GM12878 (cell line): ENCODE results near the gene VTI1A. TPM values are rescaled to one million over a fixed set of nuclear protein-coding genes. Genes with fewer than 3 reads are reported as not detected.

Experiments
- ATAC-seq: fragments of 200-7000 bp; cut with Tn5 transposase; 3 replicates; pipeline ENCODE4 v1.9.1; 2020; ENCODE audit warnings: mild to moderate bottlenecking, moderate library complexity
- BruUV-seq: library from RNA; stranded (reverse); fragments of 400-500 nt; replicated peaks from 2 replicates; lab custom pipeline; 2021; lab: Mats Ljungman, UMichigan
- CTCF ChIA-PET: fragments of 300-600 bp; sonication (Branson Sonifier 250); formaldehyde crosslinking; extraction: SDS; loops from one replicate; lab custom pipeline; 2021; ENCODE audit warnings: inconsistent platforms; lab: Yijun Ruan, JAX
- POLR2A ChIA-PET: fragments of 350-600 bp; formaldehyde crosslinking; extraction: SDS; loops from one replicate; lab custom pipeline; 2021; ENCODE audit warnings: inconsistent platforms; lab: Charles Lee
- RAD21 ChIA-PET: fragments of 300-600 bp; sonication (Branson Sonifier 250); formaldehyde crosslinking; loops from one replicate; lab custom pipeline; 2023; ENCODE audit warnings: antibody characterized with exemption; ENCODE audit not compliant: unreplicated experiment; lab: Charles Lee
- SMC1A ChIA-PET: fragments of 300-600 bp; sonication (Branson Sonifier 250); formaldehyde crosslinking; loops from one replicate; lab custom pipeline; 2023; ENCODE audit not compliant: unreplicated experiment, uncharacterized antibody; lab: Charles Lee
- DNase-seq: peaks from one replicate; pipeline ENCODE4 v3.0.0-alpha.2; 2011; ENCODE audit warnings: low read depth, low spot score
- FAIRE-seq: peaks from 3 replicates; lab custom pipeline; 2011; peaks lifted over from hg19 to GRCh38; lab: Jason Lieb, UNC
- H2AFZ ChIP-seq: 2 replicates; pipeline ENCODE4 v1.6.0; 2011; ENCODE audit warnings: low read depth, low read length, control low read depth; ENCODE audit not compliant: control insufficient read depth
- H3K27ac ChIP-seq: 2 replicates; pipeline ENCODE4 v1.5.1; 2011; ENCODE audit warnings: control low read depth; ENCODE audit not compliant: control insufficient read depth, insufficient read depth
- H3K27me3 ChIP-seq, 2 experiments: replicated peaks in 1 of 2; 2 replicates each; pipeline versions ENCODE4 v1.6.0 to v1.6.1; 2011; ENCODE audit warnings: low read length in 1 of 2; ENCODE audit not compliant: control insufficient read depth in 2 of 2, insufficient read depth in 2 of 2
- H3K36me3 ChIP-seq, 2 experiments: 2 replicates each; pipeline ENCODE4 v1.5.1; 2011; ENCODE audit warnings: low read length in 1 of 2; ENCODE audit not compliant: control insufficient read depth in 2 of 2, insufficient read depth in 2 of 2
- H3K4me1 ChIP-seq: 2 replicates; pipeline ENCODE4 v1.6.1; 2011; ENCODE audit warnings: mild to moderate bottlenecking, low read length, moderate library complexity, mixed read lengths; ENCODE audit not compliant: control insufficient read depth, insufficient read depth
- H3K4me2 ChIP-seq: 2 replicates; pipeline ENCODE4 v1.6.0; 2011; ENCODE audit warnings: control low read depth; ENCODE audit not compliant: control insufficient read depth, insufficient read depth
- H3K4me3 ChIP-seq: fragments of 200-600 bp; sonication (generic); 2 replicates; pipeline ENCODE4 v1.5.1; 2016
- H3K79me2 ChIP-seq: 2 replicates; pipeline ENCODE4 v1.6.0; 2011; ENCODE audit warnings: low read length; ENCODE audit not compliant: control insufficient read depth, insufficient read depth
- H3K9ac ChIP-seq: 2 replicates; pipeline ENCODE4 v1.8.0; 2011; ENCODE audit warnings: low read length, control low read depth, mixed read lengths; ENCODE audit not compliant: control insufficient read depth, insufficient read depth
- H3K9me3 ChIP-seq: replicated peaks from 3 replicates; pipeline ENCODE4 v1.5.1; 2011; ENCODE audit warnings: mild to moderate bottlenecking, low read length; ENCODE audit not compliant: control insufficient read depth, insufficient read depth
- H4K20me1 ChIP-seq: 2 replicates; pipeline ENCODE4 v1.6.0; 2011; ENCODE audit not compliant: control insufficient read depth, insufficient read depth
- ATF2 ChIP-seq: IDR thresholded peaks from 2 replicates; pipeline ENCODE4 v1.6.1; 2012; ENCODE audit warnings: low read length, inconsistent platforms
- ESRRA ChIP-seq: IDR thresholded peaks from 2 replicates; pipeline ENCODE4 v1.6.1; 2012; ENCODE audit warnings: mild to moderate bottlenecking, low read length, improper control_type of control experiment
- FOXM1 ChIP-seq: IDR thresholded peaks from 2 replicates; pipeline ENCODE4 v1.6.1; 2012; ENCODE audit warnings: low read depth, mild to moderate bottlenecking, inconsistent platforms, low read length, moderate library complexity
- KDM1A ChIP-seq: fragments of 200-600 bp; sonication (generic); IDR thresholded peaks from 2 replicates; pipeline ENCODE4 v1.6.1; 2016; ENCODE audit warnings: borderline replicate concordance
- MAX ChIP-seq: IDR thresholded peaks from 2 replicates; pipeline ENCODE4 v1.6.1; 2012; ENCODE audit warnings: low read depth, low read length, improper control_type of control experiment
- NFYB ChIP-seq: IDR thresholded peaks from 2 replicates; pipeline ENCODE4 v1.6.1; 2011; ENCODE audit warnings: low read depth, mild to moderate bottlenecking, low read length, improper control_type of control experiment, moderate library complexity; ENCODE audit not compliant: insufficient read depth
- NKRF ChIP-seq: fragments of 450-650 bp; conservative IDR thresholded peaks from 2 replicates; pipeline ENCODE4 v1.6.1; 2017; ENCODE audit warnings: mild to moderate bottlenecking, moderate library complexity
- RAD21 ChIP-seq: IDR thresholded peaks from 2 replicates; pipeline ENCODE4 v1.6.1; 2011; ENCODE audit warnings: mild to moderate bottlenecking, low read depth, low read length, moderate library complexity; ENCODE audit not compliant: insufficient read depth
- ZBTB33 ChIP-seq: fragments of 450-650 bp; IDR thresholded peaks from 2 replicates; pipeline ENCODE4 v1.6.1; 2017; ENCODE audit warnings: mild to moderate bottlenecking
- ZNF207 ChIP-seq: fragments of 450-650 bp; IDR thresholded peaks from 2 replicates; pipeline ENCODE4 v1.6.1; 2014; ENCODE audit warnings: antibody characterized with exemption, mild to moderate bottlenecking, borderline replicate concordance
- WGBS: methylation state at CpG from one replicate; pipeline ENCODE4 v1.1.6; 2016; ENCODE audit warnings: low lambda C conversion rate; ENCODE audit not compliant: insufficient replicate concordance, insufficient coverage; ENCODE audit errors: missing lambda C conversion rate; 5-methylcytosine and 5-hydroxymethylcytosine counted together
- in situ Hi-C: fragments of 300-500 bp; cut with MboI; formaldehyde crosslinking; loops from 9 replicates; pipeline ENCODE4 v1.14.3; 2018; ENCODE audit warnings: mixed read lengths
- intact Hi-C: fragments of 100-400 bp; cut with micrococcal nuclease; formaldehyde crosslinking; loops from one replicate; pipeline ENCODE4 v1.14.2; 2022; ENCODE audit not compliant: unreplicated experiment
- polyA plus RNA-seq, 11 experiments: library from polyadenylated mRNA; depleted of rRNA in 4 of 11; unstranded in 6 of 11; stranded (reverse) in 5 of 11; fragments of >200 nt; fragmentation: Nextera tagmentation in 4 of 11; fragmentation: Illumina TruSeq in 1 of 11; extraction: Ambion mirVana in 4 of 11; extraction: Trizol in 1 of 11; gene quantifications; 1 replicate in 1 of 11; 2 replicates in 10 of 11; pipeline versions ENCODE4 v1.2.1 to v1.2.3, GENCODE V29; 2011 to 2016; ENCODE audit warnings: inconsistent platforms in 2 of 11, missing spikeins in 2 of 11, low read depth in 1 of 11
- total RNA-seq, 4 experiments: library from RNA; depleted of rRNA in 3 of 4; stranded (reverse); fragments of >200 nt in 3 of 4; fragmentation: Illumina TruSeq in 1 of 4; extraction: Trizol in 1 of 4; gene quantifications; 2 replicates each; pipeline versions ENCODE4 v1.2.1 to v1.2.3, GENCODE V29; 2013 to 2021

VTI1A gene
- total and polyA plus RNA-seq, 10 of the 15 experiments (the other 5 are each of a cell fraction or from before 2014, with no cell fraction given), result 12.4 to 43.2 (median 27.5) TPM

GRCh38 chr10:112517451-112517862 is 70.4 kb downstream of the VTI1A start:
- ChIA-PET CTCF (interaction anchor here (1.0 kb wide), 1 partner anchor 9 kb away, joined by 3 read pairs; no protein-coding TSS in a partner anchor), SMC1A (interaction anchor here (1.5 kb wide), 1 partner anchor 10 kb away, joined by 5 read pairs; no protein-coding TSS in a partner anchor), RAD21 (no interaction called here), POLR2A (no interaction called here)
- WGBS, result 80% methylated on average over 5 of the region's 5 CpGs
- in situ Hi-C loops, result no loop called here
- H3K9me3 ChIP-seq, result no peaks in the 10 kb centered on the region
- FAIRE-seq (no peak), DNase-seq (no peak), ATAC-seq (no peak)
- BruUV-seq, result no TSS peak
- no peaks in the 10 kb centered on the region for H3K4me1 ChIP-seq
- no peaks in the 10 kb centered on the region for H4K20me1 ChIP-seq
- no peak overlapping the region for H3K4me3 ChIP-seq
- no peaks in the 10 kb centered on the region for H3K27me3 ChIP-seq
- no peak overlapping the region for H3K27ac ChIP-seq
- TF ChIP-seq NKRF, result no peak
- TF ChIP-seq ZBTB33, result no peak
- TF ChIP-seq ATF2, result no peak
- no peak for TF ChIP-seq FOXM1
- TF ChIP-seq ESRRA, result no peak
- no peak for TF ChIP-seq NFYB
- TF ChIP-seq RAD21, result no peak
- TF ChIP-seq MAX, result no peak
- no peak for TF ChIP-seq KDM1A
- no peak for TF ChIP-seq ZNF207
- no peaks in the 10 kb centered on the region for H3K79me2 ChIP-seq
- no peak overlapping the region for H3K4me2 ChIP-seq
- H3K9ac ChIP-seq, result no peak overlapping the region
- intact Hi-C loops, result no loop called here
- H3K36me3 ChIP-seq, result no peaks in the 10 kb centered on the region
- no peak overlapping the region for H2AFZ ChIP-seq
